Measurements from ENCODE around the gene AGMAT. TPM values are rescaled to one million over a fixed set of nuclear protein-coding genes. Genes with fewer than 3 reads are reported as not detected.

AGMAT gene
- total RNA-seq, 1 donor from 2014 or later: 0.41 TPM

GRCh38 chr1:15559189-15559810, 25.6 kb downstream of the AGMAT start:
- Histone ChIP-seq H3K27ac (ENCODE audit: low read depth, low read length) (no peak overlapping the region), H3K4me3 (ENCODE audit: insufficient read depth, low read depth, low read length) (no peak overlapping the region), H3K79me2 (ENCODE audit: insufficient read depth, low read length) (no peaks in the 10 kb centered on the region), H3K9ac (ENCODE audit: low read length) (no peak overlapping the region), H3K4me1 (ENCODE audit: insufficient read depth, low read length) (no peaks in the 10 kb centered on the region), H2AFZ (ENCODE audit: low read depth, low read length) (no peak overlapping the region), H3K4me2 (ENCODE audit: low read length) (no peak overlapping the region), H4K20me1 (ENCODE audit: insufficient read depth, low read length) (no peaks in the 10 kb centered on the region), H3K27me3 (ENCODE audit: insufficient read depth, low read length) (no peaks in the 10 kb centered on the region), H3K9me3 (ENCODE audit: insufficient read depth, low read depth, low read length) (no peaks in the 10 kb centered on the region), H3K36me3 (ENCODE audit: insufficient read depth, low read length) (peaks cover 32% of the 10 kb centered on the region)
- Mint-ChIP-seq H3K9me3 (ENCODE audit: unreplicated experiment) (no peaks in the 10 kb centered on the region), H3K27ac (ENCODE audit: unreplicated experiment) (no peak overlapping the region), H3K36me3 (ENCODE audit: low read depth, unreplicated experiment) (peaks cover 4% of the 10 kb centered on the region), H3K27me3 (ENCODE audit: low read depth, unreplicated experiment) (no peaks in the 10 kb centered on the region), H3K4me1 (ENCODE audit: low read depth, unreplicated experiment) (no peaks in the 10 kb centered on the region), H3K4me3 (ENCODE audit: unreplicated experiment) (no peak overlapping the region)
- FAIRE-seq: no peak
- TF ChIP-seq CTCF (IDR thresholded peaks at IDR 0.05; ENCODE audit: insufficient read depth, low read depth, low read length): no peak
- TF ChIP-seq EZH2 (IDR thresholded peaks at IDR 0.05; ENCODE audit: insufficient read depth, low read length): no peak
- no peak for DNase-seq (ENCODE audit: low read depth)

GRCh38 chr1:15558516-15558915, 26.3 kb downstream of the AGMAT start:
- Histone ChIP-seq H3K9ac (ENCODE audit: low read length) (no peak overlapping the region), H3K27me3 (ENCODE audit: insufficient read depth, low read length) (no peaks in the 10 kb centered on the region), H3K27ac (ENCODE audit: low read depth, low read length) (no peak overlapping the region), H3K4me2 (ENCODE audit: low read length) (no peak overlapping the region), H2AFZ (ENCODE audit: low read depth, low read length) (no peak overlapping the region), H3K79me2 (ENCODE audit: insufficient read depth, low read length) (no peaks in the 10 kb centered on the region), H3K36me3 (ENCODE audit: insufficient read depth, low read length) (peaks cover 27% of the 10 kb centered on the region), H3K4me1 (ENCODE audit: insufficient read depth, low read length) (no peaks in the 10 kb centered on the region), H3K4me3 (ENCODE audit: insufficient read depth, low read depth, low read length) (no peak overlapping the region), H4K20me1 (ENCODE audit: insufficient read depth, low read length) (no peaks in the 10 kb centered on the region), H3K9me3 (ENCODE audit: insufficient read depth, low read depth, low read length) (no peaks in the 10 kb centered on the region)
- TF ChIP-seq EZH2 (IDR thresholded peaks at IDR 0.05; ENCODE audit: insufficient read depth, low read length) (no peak), CTCF (IDR thresholded peaks at IDR 0.05; ENCODE audit: insufficient read depth, low read depth, low read length) (no peak)
- Mint-ChIP-seq H3K36me3 (ENCODE audit: low read depth, unreplicated experiment) (no peaks in the 10 kb centered on the region), H3K4me1 (ENCODE audit: low read depth, unreplicated experiment) (no peaks in the 10 kb centered on the region), H3K27ac (ENCODE audit: unreplicated experiment) (no peak overlapping the region), H3K27me3 (ENCODE audit: low read depth, unreplicated experiment) (no peaks in the 10 kb centered on the region), H3K9me3 (ENCODE audit: unreplicated experiment) (no peaks in the 10 kb centered on the region), H3K4me3 (ENCODE audit: unreplicated experiment) (no peak overlapping the region)
- DNase-seq (ENCODE audit: low read depth) (no peak), FAIRE-seq (no peak)

GRCh38 chr1:15557594-15557993, 27.3 kb downstream of the AGMAT start:
- Mint-ChIP-seq H3K27ac (ENCODE audit: unreplicated experiment) (no peak overlapping the region), H3K4me1 (ENCODE audit: low read depth, unreplicated experiment) (no peaks in the 10 kb centered on the region), H3K27me3 (ENCODE audit: low read depth, unreplicated experiment) (no peaks in the 10 kb centered on the region), H3K4me3 (ENCODE audit: unreplicated experiment) (no peak overlapping the region), H3K9me3 (ENCODE audit: unreplicated experiment) (no peaks in the 10 kb centered on the region), H3K36me3 (ENCODE audit: low read depth, unreplicated experiment) (no peaks in the 10 kb centered on the region)
- Histone ChIP-seq H3K27ac (ENCODE audit: low read depth, low read length) (no peak overlapping the region), H4K20me1 (ENCODE audit: insufficient read depth, low read length) (no peaks in the 10 kb centered on the region), H3K79me2 (ENCODE audit: insufficient read depth, low read length) (no peaks in the 10 kb centered on the region), H3K9me3 (ENCODE audit: insufficient read depth, low read depth, low read length) (no peaks in the 10 kb centered on the region), H3K9ac (ENCODE audit: low read length) (no peak overlapping the region), H3K36me3 (ENCODE audit: insufficient read depth, low read length) (peaks cover 22% of the 10 kb centered on the region), H3K27me3 (ENCODE audit: insufficient read depth, low read length) (no peaks in the 10 kb centered on the region), H2AFZ (ENCODE audit: low read depth, low read length) (no peak overlapping the region), H3K4me2 (ENCODE audit: low read length) (no peak overlapping the region), H3K4me3 (ENCODE audit: insufficient read depth, low read depth, low read length) (no peak overlapping the region), H3K4me1 (ENCODE audit: insufficient read depth, low read length) (no peaks in the 10 kb centered on the region)
- DNase-seq (ENCODE audit: low read depth) (no peak), FAIRE-seq (no peak)
- TF ChIP-seq CTCF (IDR thresholded peaks at IDR 0.05; ENCODE audit: insufficient read depth, low read depth, low read length) (no peak), EZH2 (IDR thresholded peaks at IDR 0.05; ENCODE audit: insufficient read depth, low read length) (no peak)
